Sigmoid colon (tissue), 4 donors: ENCODE measurements around the gene SEMA3B.
A peak's percentile ranks its signal among the peaks of the same experiment; 100 is the strongest.

Experiments
- EP300 ChIP-seq, 4 donors: sonication (generic); formaldehyde crosslinking; IDR thresholded peaks; one replicate each; pipeline ENCODE4 v1.6.1; 2017; ENCODE audit warnings: antibody characterized with exemption in 4 of 4
- POLR2A ChIP-seq, 2 donors: fragments of 450-650 bp; IDR thresholded peaks; one replicate each; pipeline ENCODE4 v1.6.1; 2016; ENCODE audit warnings: antibody characterized with exemption in 2 of 2, mild to moderate bottlenecking in 2 of 2, moderate library complexity in 2 of 2
- POLR2AphosphoS5 ChIP-seq, 4 donors: sonication (generic); formaldehyde crosslinking; IDR thresholded peaks; one replicate each; pipeline ENCODE4 v1.6.1; 2017; ENCODE audit warnings: antibody characterized with exemption in 4 of 4
- TF ChIP-seq, protein P1 (sequence below), 4 experiments: fragments of 450-650 bp in 3 of 4; fragments of 200-600 bp in 1 of 4; IDR thresholded peaks; one replicate each; pipeline ENCODE4 v1.5.1; 2016 to 2019; ENCODE audit warnings: antibody characterized with exemption in 4 of 4, mild to moderate bottlenecking in 3 of 4, moderate library complexity in 2 of 4

DNA sequence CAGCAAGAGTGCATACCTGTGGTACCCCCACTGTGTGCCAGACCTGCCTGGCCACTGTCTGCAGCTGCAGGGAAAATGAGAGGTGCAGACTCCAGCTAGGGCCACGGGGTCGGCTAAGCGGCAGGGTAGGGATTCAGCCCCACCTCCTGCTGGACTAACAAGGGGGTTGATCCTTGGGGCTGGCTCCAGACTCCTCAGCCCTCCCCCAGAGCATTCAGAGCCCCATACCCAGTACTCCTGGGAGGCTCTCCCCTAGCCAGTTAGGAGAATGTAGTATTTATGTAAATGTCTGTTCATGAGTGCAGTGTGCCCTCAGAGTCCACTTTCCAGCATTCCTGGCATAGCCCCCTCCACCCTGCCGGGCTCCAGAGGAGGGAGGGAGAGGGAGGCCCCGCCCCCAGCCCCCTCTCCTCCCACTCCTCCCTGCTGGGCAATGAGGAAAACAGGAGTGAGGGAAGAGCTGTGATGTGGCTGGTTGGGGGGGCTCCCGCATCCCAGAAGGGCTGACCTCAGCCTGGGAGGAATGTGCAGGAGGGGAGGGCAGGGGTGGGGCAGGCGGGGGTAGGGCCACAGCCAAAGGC is 4.5 kb upstream of the SEMA3B start:
- TF ChIP-seq POLR2AphosphoS5 (IDR thresholded peaks at IDR 0.05) (peak in 1 of 4 donors; percentile 42), EP300 (IDR thresholded peaks at IDR 0.05) (no peak), POLR2A (IDR thresholded peaks at IDR 0.05) (no peak)
- TF ChIP-seq, protein P1, sequence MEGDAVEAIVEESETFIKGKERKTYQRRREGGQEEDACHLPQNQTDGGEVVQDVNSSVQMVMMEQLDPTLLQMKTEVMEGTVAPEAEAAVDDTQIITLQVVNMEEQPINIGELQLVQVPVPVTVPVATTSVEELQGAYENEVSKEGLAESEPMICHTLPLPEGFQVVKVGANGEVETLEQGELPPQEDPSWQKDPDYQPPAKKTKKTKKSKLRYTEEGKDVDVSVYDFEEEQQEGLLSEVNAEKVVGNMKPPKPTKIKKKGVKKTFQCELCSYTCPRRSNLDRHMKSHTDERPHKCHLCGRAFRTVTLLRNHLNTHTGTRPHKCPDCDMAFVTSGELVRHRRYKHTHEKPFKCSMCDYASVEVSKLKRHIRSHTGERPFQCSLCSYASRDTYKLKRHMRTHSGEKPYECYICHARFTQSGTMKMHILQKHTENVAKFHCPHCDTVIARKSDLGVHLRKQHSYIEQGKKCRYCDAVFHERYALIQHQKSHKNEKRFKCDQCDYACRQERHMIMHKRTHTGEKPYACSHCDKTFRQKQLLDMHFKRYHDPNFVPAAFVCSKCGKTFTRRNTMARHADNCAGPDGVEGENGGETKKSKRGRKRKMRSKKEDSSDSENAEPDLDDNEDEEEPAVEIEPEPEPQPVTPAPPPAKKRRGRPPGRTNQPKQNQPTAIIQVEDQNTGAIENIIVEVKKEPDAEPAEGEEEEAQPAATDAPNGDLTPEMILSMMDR (IDR thresholded peaks at IDR 0.05) = no peak
